SK-N-SH (cell line): ENCODE data around the gene TBC1D2. TPM values are rescaled to one million over a fixed set of nuclear protein-coding genes. Genes with fewer than 3 reads are reported as not detected.

Experiments
- CTCF ChIA-PET: fragments of 300-600, 350-600 bp; formaldehyde crosslinking; extraction: SDS; loops from one replicate; lab custom pipeline; 2021; lab: Yijun Ruan, JAX
- POLR2A ChIA-PET: fragments of 350-600 bp; sonication (Branson Sonifier 250); formaldehyde crosslinking; extraction: SDS; loops from one replicate; lab custom pipeline; 2020; ENCODE audit warnings: antibody characterized with exemption, inconsistent platforms; lab: Yijun Ruan, JAX
- DNase-seq: peaks from one replicate; pipeline ENCODE4 v3.0.0; 2012
- H2AFZ ChIP-seq: fragments of 200-600 bp; sonication (generic); 2 replicates; pipeline ENCODE4 v1.8.1; 2016; ENCODE audit warnings: antibody characterized with exemption, mild to moderate bottlenecking, low read depth
- H3F3A ChIP-seq: fragments of 200-600 bp; sonication (generic); replicated peaks from 2 replicates; pipeline ENCODE3; 2016; ENCODE audit warnings: antibody characterized with exemption, mild to moderate bottlenecking; ENCODE audit not compliant: insufficient read depth
- H3K27ac ChIP-seq, 2 experiments: fragments of 200-500 bp in 1 of 2; fragments of 200-600 bp in 1 of 2; sonication (Bioruptor generic) in 1 of 2; sonication (generic), shearing (Covaris generic) in 1 of 2; 2 replicates each; pipeline versions ENCODE4 v1.5.1 to v1.6.1; 2014 to 2016; ENCODE audit warnings: low read depth in 2 of 2, inconsistent platforms in 1 of 2, low read length in 1 of 2, mild to moderate bottlenecking in 1 of 2, mixed read lengths in 1 of 2
- H3K27me3 ChIP-seq: fragments of 200-600 bp; sonication (generic), shearing (Covaris generic); 2 replicates; pipeline ENCODE4 v1.6.1; 2016; ENCODE audit warnings: mixed run types; ENCODE audit not compliant: insufficient read depth
- H3K36me3 ChIP-seq, 2 experiments: fragments of 200-500 bp in 1 of 2; fragments of 200-600 bp in 1 of 2; sonication (Bioruptor generic) in 1 of 2; sonication (generic) in 1 of 2; replicated peaks in 1 of 2; 2 replicates each; pipeline versions ENCODE3 to v1.5.1; 2014 to 2016; ENCODE audit warnings: low read length in 1 of 2, mild to moderate bottlenecking in 1 of 2; ENCODE audit not compliant: insufficient read depth in 2 of 2, control insufficient read depth in 1 of 2
- H3K4me1 ChIP-seq, 2 experiments: fragments of 200-500 bp in 1 of 2; fragments of 200-600 bp in 1 of 2; sonication (Bioruptor generic) in 1 of 2; sonication (generic), shearing (Covaris generic) in 1 of 2; 2 replicates each; pipeline versions ENCODE4 v1.5.1 to v1.6.1; 2014 to 2016; ENCODE audit warnings: low read depth in 1 of 2, low read length in 1 of 2, mixed run types in 1 of 2; ENCODE audit not compliant: insufficient read depth in 2 of 2, control insufficient read depth in 1 of 2
- H3K4me2 ChIP-seq: fragments of 200-600 bp; sonication (generic), shearing (Covaris generic); 2 replicates; pipeline ENCODE4 v1.6.1; 2017; ENCODE audit warnings: mixed run types
- H3K4me3 ChIP-seq, 2 experiments: fragments of 200-500 bp in 1 of 2; fragments of 200-600 bp in 1 of 2; sonication (Bioruptor generic) in 1 of 2; sonication (generic), shearing (Covaris generic) in 1 of 2; 2 replicates each; pipeline versions ENCODE4 v1.5.1 to v1.8.1; 2014 to 2016; ENCODE audit warnings: low read depth in 2 of 2, inconsistent platforms in 1 of 2, low read length in 1 of 2, mild to moderate bottlenecking in 1 of 2, mixed read lengths in 1 of 2, moderate library complexity in 1 of 2
- H3K79me2 ChIP-seq: fragments of 200-600 bp; sonication (generic); 2 replicates; pipeline ENCODE4 v1.8.1; 2017; ENCODE audit warnings: mild to moderate bottlenecking; ENCODE audit not compliant: insufficient read depth
- H3K9ac ChIP-seq: fragments of 200-600 bp; sonication (generic); 2 replicates; pipeline ENCODE4 v1.6.1; 2017; ENCODE audit warnings: mixed run types
- H3K9me2 ChIP-seq: fragments of 200-600 bp; sonication (generic); 2 replicates; pipeline ENCODE4 v1.6.1; 2017; ENCODE audit warnings: mixed run types
- H3K9me3 ChIP-seq: fragments of 200-600 bp; sonication (generic); 2 replicates; pipeline ENCODE4 v1.6.1; 2017; ENCODE audit warnings: mixed run types, mild to moderate bottlenecking, moderate library complexity
- H4K20me1 ChIP-seq: fragments of 200-600 bp; sonication (generic); 2 replicates; pipeline ENCODE4 v1.6.1; 2017; ENCODE audit warnings: mild to moderate bottlenecking, mixed run types; ENCODE audit not compliant: insufficient read depth
- CTCF ChIP-seq: fragments of 200-600 bp; sonication (generic); IDR thresholded peaks from 2 replicates; pipeline ENCODE4 v1.6.1; 2017; ENCODE audit warnings: antibody characterized with exemption, mild to moderate bottlenecking, moderate library complexity
- ELF1 ChIP-seq: IDR thresholded peaks from 2 replicates; pipeline ENCODE4 v1.4.0; 2012
- EZH2phosphoT487 ChIP-seq: fragments of 200-600 bp; sonication (generic); IDR thresholded peaks from 2 replicates; pipeline ENCODE4 v1.6.1; 2017; ENCODE audit warnings: low read depth, mixed run types, mild to moderate bottlenecking, antibody characterized with exemption, moderate library complexity, borderline replicate concordance
- FOXJ3 ChIP-seq: sonication (generic); formaldehyde crosslinking; IDR thresholded peaks from 2 replicates; pipeline ENCODE4 v1.5.1; 2020; ENCODE audit warnings: mild to moderate bottlenecking, missing genetic modification reagents
- RAD21 ChIP-seq: IDR thresholded peaks from 2 replicates; pipeline ENCODE4 v1.6.1; 2012; ENCODE audit warnings: mild to moderate bottlenecking, low read length
- ZBTB33 ChIP-seq: IDR thresholded peaks from 2 replicates; pipeline ENCODE4 v1.4.0; 2012; ENCODE audit warnings: low read depth, borderline replicate concordance
- WGBS: methylation state at CpG from one replicate; pipeline ENCODE4 v1.1.6; 2017; ENCODE audit warnings: low lambda C conversion rate; 5-methylcytosine and 5-hydroxymethylcytosine counted together
- polyA plus RNA-seq, 3 experiments: library from polyadenylated mRNA; depleted of rRNA; stranded (reverse); fragments of >200 nt; gene quantifications; 2 replicates each; pipeline ENCODE4 v1.2.3, GENCODE V29; 2012

The TBC1D2 gene
- polyA plus RNA-seq, 1 of the 3 experiments (the other 2 are of a cell fraction): 5.6 TPM

- no peak overlapping the region for H2AFZ ChIP-seq
- no peaks in the 10 kb centered on the region for H3K9me2 ChIP-seq
- no peak for DNase-seq
- H3K4me3 ChIP-seq: no peak overlapping the region
- H4K20me1 ChIP-seq: no peaks in the 10 kb centered on the region
- CTCF ChIA-PET: interaction anchor here (1.0 to 1.8 kb wide), 7 partner anchors 8 to 94 kb away, joined by 4 to 11 read pairs (median 5); partner anchors contain the start of gene TBC1D2
- H3K27me3 ChIP-seq: no peaks in the 10 kb centered on the region
- no peaks in the 10 kb centered on the region for H3K36me3 ChIP-seq
- no peaks in the 10 kb centered on the region for H3K4me1 ChIP-seq
- H3F3A ChIP-seq: no peaks in the 10 kb centered on the region
- H3K9ac ChIP-seq: no peak overlapping the region
- no peak for TF ChIP-seq CTCF
- TF ChIP-seq RAD21: no peak
- TF ChIP-seq ELF1: no peak
- H3K79me2 ChIP-seq: no peaks in the 10 kb centered on the region
- WGBS: 73% methylated on average over 3 of the region's 3 CpGs
- H3K27ac ChIP-seq: no peak overlapping the region
- POLR2A ChIA-PET: no interaction called here
- no peaks in the 10 kb centered on the region for H3K9me3 ChIP-seq
- no peak overlapping the region for H3K4me2 ChIP-seq
Measured at GRCh38 chr9:98242426-98242825, 13.0 kb downstream of the TBC1D2 start.

- no peaks in the 10 kb centered on the region for H3K9me3 ChIP-seq
- 89% methylated on average over 8 of the region's 8 CpGs for WGBS
Measured at GRCh38 chr9:98241357-98242300, 13.8 kb downstream of the TBC1D2 start.

More at GRCh38 chr9:98241357-98242300, 13.8 kb downstream of the TBC1D2 start:
- no peaks in the 10 kb centered on the region for H3K79me2 ChIP-seq
- no peaks in the 10 kb centered on the region for H3K36me3 ChIP-seq
- no peaks in the 10 kb centered on the region for H3K9me2 ChIP-seq
- DNase-seq: no peak
- H3K4me2 ChIP-seq: no peak overlapping the region
- H3K4me3 ChIP-seq: no peak overlapping the region
- H3K4me1 ChIP-seq: no peaks in the 10 kb centered on the region
- no peak overlapping the region for H3K9ac ChIP-seq
- no peak overlapping the region for H3K27ac ChIP-seq
- no peak for TF ChIP-seq EZH2phosphoT487
- TF ChIP-seq ZBTB33: no peak
- no peak for TF ChIP-seq FOXJ3
- CTCF ChIA-PET: interaction anchor here (0.7 to 1.8 kb wide), 10 partner anchors 8 to 171 kb away, joined by 3 to 11 read pairs (median 5); partner anchors contain the start of gene TBC1D2
- no peaks in the 10 kb centered on the region for H3F3A ChIP-seq
- no peak overlapping the region for H2AFZ ChIP-seq
- no peaks in the 10 kb centered on the region for H3K27me3 ChIP-seq
- POLR2A ChIA-PET: no interaction called here
- no peaks in the 10 kb centered on the region for H4K20me1 ChIP-seq
